Fibroblast of mammary gland (primary cell): ENCODE results near the gene ELK4.

Source experiments
- DNase-seq: peaks from one replicate; pipeline ENCODE4 v3.0.0-alpha.2; 2010; ENCODE audit warnings: low read depth
- H3K4me3 ChIP-seq: 2 replicates; pipeline ENCODE4 v1.5.1; 2011; ENCODE audit warnings: low read depth, mild to moderate bottlenecking, low read length, moderate library complexity; ENCODE audit not compliant: control insufficient read depth
- TF ChIP-seq, protein P1 (sequence below): conservative IDR thresholded peaks from 2 replicates; pipeline ENCODE4 v1.5.1; 2011; ENCODE audit warnings: low read depth, low read length, inconsistent platforms; ENCODE audit not compliant: control insufficient read depth, insufficient read depth

Gene ELK4

DNA sequence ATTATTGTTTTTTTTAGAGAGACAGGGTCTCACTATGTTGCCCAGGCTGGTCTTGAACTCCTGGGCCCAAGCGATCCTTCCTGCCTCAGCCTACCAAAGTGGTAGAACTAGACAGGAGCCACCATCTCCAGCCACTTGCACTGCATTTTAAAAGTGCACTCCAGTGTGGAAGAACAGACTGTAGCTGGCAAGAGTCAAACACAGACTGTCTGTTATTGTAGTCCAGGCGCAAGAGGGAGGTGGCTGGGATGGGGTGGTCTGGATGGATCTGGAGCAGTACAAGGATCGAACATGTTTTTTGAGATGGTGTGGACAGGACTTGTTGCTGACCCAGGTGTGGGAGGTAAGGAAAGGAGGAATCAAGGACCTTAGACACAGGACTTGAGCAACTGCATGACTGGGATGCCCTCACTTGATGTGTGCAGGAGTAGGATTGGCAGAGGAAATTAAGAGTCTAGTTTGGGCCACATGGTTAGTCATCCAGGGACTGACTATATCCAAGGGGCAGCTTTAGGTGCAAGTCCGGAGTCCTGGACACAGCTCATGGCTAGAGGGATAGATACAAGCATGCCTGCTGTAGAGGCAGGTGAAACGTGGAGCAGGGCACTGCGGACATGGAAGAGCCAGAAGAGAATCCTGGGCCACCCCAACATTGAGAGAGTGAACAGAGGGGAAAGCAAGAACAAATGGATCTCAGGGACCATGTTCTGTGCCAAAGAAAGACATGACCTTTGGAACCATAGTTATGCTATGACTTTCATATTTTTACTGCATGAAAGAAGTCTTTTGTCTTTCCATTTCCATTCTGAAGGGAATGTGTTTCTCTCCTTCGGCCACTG is 42.0 kb downstream of the ELK4 start:
- TF ChIP-seq, protein P1, sequence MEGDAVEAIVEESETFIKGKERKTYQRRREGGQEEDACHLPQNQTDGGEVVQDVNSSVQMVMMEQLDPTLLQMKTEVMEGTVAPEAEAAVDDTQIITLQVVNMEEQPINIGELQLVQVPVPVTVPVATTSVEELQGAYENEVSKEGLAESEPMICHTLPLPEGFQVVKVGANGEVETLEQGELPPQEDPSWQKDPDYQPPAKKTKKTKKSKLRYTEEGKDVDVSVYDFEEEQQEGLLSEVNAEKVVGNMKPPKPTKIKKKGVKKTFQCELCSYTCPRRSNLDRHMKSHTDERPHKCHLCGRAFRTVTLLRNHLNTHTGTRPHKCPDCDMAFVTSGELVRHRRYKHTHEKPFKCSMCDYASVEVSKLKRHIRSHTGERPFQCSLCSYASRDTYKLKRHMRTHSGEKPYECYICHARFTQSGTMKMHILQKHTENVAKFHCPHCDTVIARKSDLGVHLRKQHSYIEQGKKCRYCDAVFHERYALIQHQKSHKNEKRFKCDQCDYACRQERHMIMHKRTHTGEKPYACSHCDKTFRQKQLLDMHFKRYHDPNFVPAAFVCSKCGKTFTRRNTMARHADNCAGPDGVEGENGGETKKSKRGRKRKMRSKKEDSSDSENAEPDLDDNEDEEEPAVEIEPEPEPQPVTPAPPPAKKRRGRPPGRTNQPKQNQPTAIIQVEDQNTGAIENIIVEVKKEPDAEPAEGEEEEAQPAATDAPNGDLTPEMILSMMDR, result no peak
- no peak for DNase-seq
- no peak overlapping the region for H3K4me3 ChIP-seq

DNA sequence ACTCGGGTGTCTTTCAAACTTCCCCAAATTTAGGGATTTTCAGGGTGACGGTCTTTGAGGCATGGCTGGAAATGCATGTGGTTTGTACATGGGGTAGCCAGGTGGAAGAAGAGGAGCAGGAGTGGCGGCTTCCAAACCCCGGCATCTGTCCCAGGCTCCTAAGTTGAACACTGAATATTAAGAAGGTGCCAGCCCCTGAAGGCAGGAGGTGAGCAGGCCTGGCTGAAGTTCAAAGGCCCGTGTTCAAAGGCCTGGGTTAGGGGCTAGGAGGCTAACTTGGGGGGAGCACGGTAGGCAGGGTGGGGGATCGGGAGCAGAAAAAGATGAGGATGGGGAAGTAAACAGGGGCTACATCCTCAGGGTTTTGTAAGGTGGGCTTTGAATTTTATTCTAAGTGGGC is 42.8 kb downstream of the ELK4 start:
- DNase-seq, result no peak
- TF ChIP-seq, protein P1, result no peak
- no peak overlapping the region for H3K4me3 ChIP-seq

DNA sequence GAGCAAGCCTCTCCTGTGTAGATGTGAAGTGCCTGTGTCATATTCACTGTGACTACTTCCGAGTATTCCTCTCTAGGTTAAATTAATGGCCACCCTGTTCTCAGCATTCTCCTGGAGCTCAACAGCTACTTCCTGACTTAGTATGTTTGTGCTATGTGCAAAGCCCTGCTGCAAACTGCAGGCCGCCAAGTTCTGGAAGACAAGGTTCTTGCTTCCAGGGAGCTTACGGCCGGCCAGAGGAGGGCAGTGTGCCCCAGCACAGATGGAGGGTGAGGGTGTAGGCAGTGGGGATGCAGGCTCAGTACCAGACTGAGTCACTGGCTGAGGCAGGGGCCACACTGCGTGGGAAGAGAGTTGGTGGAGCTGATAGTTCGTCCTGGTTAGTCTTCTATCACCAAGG is 43.2 kb downstream of the ELK4 start:
- peak; percentile 60 for DNase-seq
- TF ChIP-seq, protein P1, result peak; percentile 64
- H3K4me3 ChIP-seq, result no peak overlapping the region

DNA sequence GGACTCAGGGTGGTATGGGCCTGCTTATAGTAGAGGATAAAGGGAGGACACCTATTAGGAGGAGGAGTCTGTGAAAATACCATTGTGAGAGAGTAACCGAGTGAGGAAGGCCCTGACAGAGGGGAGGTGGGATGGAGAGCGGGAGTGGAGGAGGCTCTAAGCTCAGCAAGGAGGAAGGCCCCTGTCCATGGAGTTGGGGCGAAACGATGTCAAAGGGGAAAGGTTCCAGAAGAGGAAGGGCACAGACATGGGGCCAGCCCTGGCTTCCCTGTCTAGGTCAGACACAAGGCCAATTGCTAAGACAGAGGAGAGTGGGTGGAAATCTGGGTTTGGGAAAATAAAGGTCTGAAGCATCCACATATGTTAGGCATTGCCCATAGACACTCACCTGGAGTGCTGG is 44.2 kb downstream of the ELK4 start:
- TF ChIP-seq, protein P1, result no peak
- H3K4me3 ChIP-seq, result no peak overlapping the region

DNA sequence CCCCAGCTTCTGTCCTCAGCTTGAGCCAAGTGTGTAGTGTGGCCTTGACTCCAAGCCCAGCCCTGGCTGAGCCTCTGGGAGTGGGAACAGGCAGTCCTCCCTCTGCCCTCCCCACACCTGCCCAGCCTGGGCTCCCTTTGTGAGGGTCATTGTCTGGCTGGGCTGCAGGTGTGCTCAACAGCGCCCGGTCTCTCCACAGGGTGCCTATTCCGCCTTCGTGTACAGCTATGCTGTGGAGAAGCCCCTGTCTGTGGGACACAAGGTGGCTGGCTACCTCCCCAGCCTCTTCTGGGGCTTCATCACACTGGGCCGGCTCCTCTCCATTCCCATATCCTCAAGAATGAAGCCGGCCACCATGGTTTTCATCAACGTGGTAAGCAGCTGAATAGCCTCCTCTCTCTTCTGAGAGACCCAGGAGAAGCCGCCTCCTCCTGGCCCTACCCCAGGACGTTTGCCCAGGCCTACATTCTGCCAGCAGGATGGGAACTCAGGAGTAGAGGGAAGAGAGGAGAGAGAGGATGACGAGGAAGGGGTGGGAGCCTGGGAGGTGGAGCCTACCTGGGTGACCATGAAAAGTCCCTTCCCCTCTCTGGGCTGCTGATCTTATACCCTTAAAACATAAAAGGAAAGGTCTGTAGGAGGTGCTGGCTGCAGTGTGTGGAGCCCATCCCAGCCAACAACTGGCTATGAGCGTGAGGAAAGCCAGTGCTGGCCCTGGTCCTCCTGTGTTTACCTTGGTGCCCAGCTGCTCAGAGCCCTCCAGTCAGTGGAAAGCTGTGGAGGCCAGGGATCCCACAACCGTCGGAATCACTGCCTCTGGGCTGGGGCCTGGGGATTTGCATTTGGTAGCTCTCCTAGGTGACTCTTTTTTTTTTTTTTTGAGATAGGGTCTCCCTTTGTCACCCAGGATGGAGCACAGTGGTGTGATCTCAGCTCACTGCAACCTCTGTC is 45.7 kb downstream of the ELK4 start:
- H3K4me3 ChIP-seq, result no peak overlapping the region
- DNase-seq, result no peak
- TF ChIP-seq, protein P1, result no peak

More for the DNA sequence above, 44.2 kb downstream of the ELK4 start:
- DNase-seq, result no peak

DNA sequence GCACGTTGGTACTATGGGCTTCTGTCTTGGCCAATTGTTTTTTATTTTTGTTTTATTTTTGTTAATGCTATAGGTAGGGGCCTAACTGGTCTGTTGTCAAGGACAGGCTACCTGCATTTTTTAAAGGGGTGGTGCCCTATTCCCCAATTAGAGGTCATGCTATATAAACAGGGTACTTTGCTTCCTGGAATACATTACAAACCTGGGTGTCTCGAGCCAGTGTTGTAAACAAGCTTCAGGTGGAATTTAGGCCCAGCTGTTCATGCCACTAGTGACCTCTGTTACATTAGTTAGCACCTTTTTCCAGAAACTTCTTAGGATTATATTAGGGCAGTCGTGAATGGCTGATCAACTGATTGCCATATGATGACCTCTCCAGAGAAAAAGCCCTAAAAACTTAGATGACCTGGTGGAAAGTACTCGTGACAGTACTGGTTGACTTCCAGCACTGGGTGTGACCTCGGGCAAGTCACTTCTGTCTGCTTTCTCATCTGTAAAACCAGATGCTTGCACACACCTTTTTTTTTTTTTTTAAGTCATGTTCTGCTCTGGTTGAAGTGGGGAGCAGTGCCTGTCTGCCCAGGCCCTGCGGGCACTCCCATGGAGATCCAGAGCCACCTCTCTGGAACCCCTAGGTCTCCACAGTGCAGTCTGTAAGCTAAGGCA is 46.5 kb downstream of the ELK4 start:
- TF ChIP-seq, protein P1, result no peak
- DNase-seq, result no peak
- H3K4me3 ChIP-seq, result no peak overlapping the region
